Caco-2 (cell line): ENCODE measurements around the gene STEAP2. TPM values are rescaled to one million over a fixed set of nuclear protein-coding genes. Genes with fewer than 3 reads are reported as not detected.
"Not testable (repeated sequence)": the region's sequence is repeated elsewhere in the genome, so short reads cannot be mapped to it uniquely, and the experiment has no call there.

ENCODE experiments used
- BruUV-seq: library from RNA; stranded (reverse); fragments of 400-500 nt; replicated peaks from 2 replicates; lab custom pipeline; 2021; lab: Mats Ljungman, UMichigan
- CTCF ChIA-PET: fragments of 300-600 bp; sonication (Branson Sonifier 250); formaldehyde crosslinking; loops from one replicate; lab custom pipeline; 2022; ENCODE audit warnings: antibody characterized with exemption; lab: Charles Lee
- POLR2A ChIA-PET: fragments of 300-600 bp; sonication (Branson Sonifier 250); formaldehyde crosslinking; loops from one replicate; lab custom pipeline; 2022; ENCODE audit warnings: antibody characterized with exemption; lab: Charles Lee
- DNase-seq, 2 experiments: peaks; one replicate each; pipeline versions ENCODE4 v3.0.0 to v3.0.0-alpha.2; 2020 to 2022
- H3K27me3 ChIP-seq: replicated peaks from 2 replicates; pipeline ENCODE4 v1.6.0; 2011; ENCODE audit warnings: low read length; ENCODE audit not compliant: control insufficient read depth, insufficient read depth
- H3K36me3 ChIP-seq: 2 replicates; pipeline ENCODE4 v1.5.1; 2011; ENCODE audit warnings: low read length; ENCODE audit not compliant: control insufficient read depth, insufficient read depth
- H3K4me1 ChIP-seq: fragments of 250-450 bp; sonication (Bioruptor Pico); 2 replicates; pipeline ENCODE4 v1.5.1; 2020; ENCODE audit warnings: mild to moderate bottlenecking
- H3K4me3 ChIP-seq: 2 replicates; pipeline ENCODE4 v1.5.1; 2011; ENCODE audit warnings: low read depth, mild to moderate bottlenecking, control low read depth, low read length
- H3K9me3 ChIP-seq: fragments of 250-450 bp; sonication (Bioruptor Pico); 2 replicates; pipeline ENCODE4 v1.5.1; 2020; ENCODE audit warnings: mild to moderate bottlenecking, moderate library complexity
- H3K27ac Mint-ChIP-seq: one replicate; pipeline ENCODE4 v1.8.0; 2022; ENCODE audit warnings: mixed read lengths; ENCODE audit not compliant: unreplicated experiment
- H3K27me3 Mint-ChIP-seq: one replicate; pipeline ENCODE4 v1.8.0; 2022; ENCODE audit warnings: mixed read lengths; ENCODE audit not compliant: insufficient read depth, unreplicated experiment
- H3K36me3 Mint-ChIP-seq: one replicate; pipeline ENCODE4 v1.8.0; 2022; ENCODE audit warnings: mild to moderate bottlenecking, mixed read lengths; ENCODE audit not compliant: insufficient read depth, unreplicated experiment
- H3K4me1 Mint-ChIP-seq: one replicate; pipeline ENCODE4 v1.8.0; 2022; ENCODE audit warnings: low read depth, mixed read lengths; ENCODE audit not compliant: unreplicated experiment
- H3K4me3 Mint-ChIP-seq: one replicate; pipeline ENCODE4 v1.8.0; 2022; ENCODE audit warnings: mild to moderate bottlenecking, moderate library complexity, mixed read lengths; ENCODE audit not compliant: unreplicated experiment
- H3K9me3 Mint-ChIP-seq: one replicate; pipeline ENCODE4 v1.8.0; 2022; ENCODE audit warnings: mixed read lengths; ENCODE audit not compliant: unreplicated experiment
- CTCF ChIP-seq, 2 experiments: fragments of 200-600 bp in 1 of 2; IDR thresholded peaks; 1 replicate in 1 of 2; 2 replicates in 1 of 2; pipeline versions ENCODE4 v1.5.1 to v1.8.0; 2011 to 2022; ENCODE audit warnings: antibody characterized with exemption in 1 of 2, control low read depth in 1 of 2, inconsistent platforms in 1 of 2, low read depth in 1 of 2, low read length in 1 of 2, mild to moderate bottlenecking in 1 of 2, moderate library complexity in 1 of 2; ENCODE audit not compliant: insufficient read depth in 1 of 2, severe bottlenecking in 1 of 2, unreplicated experiment in 1 of 2
- intact Hi-C: fragments of 100-400 bp; cut with micrococcal nuclease; formaldehyde crosslinking; loops from one replicate; pipeline ENCODE4 v1.10.0; 2022; ENCODE audit not compliant: unreplicated experiment
- total RNA-seq: library from RNA; stranded (reverse); gene quantifications from 2 replicates; pipeline ENCODE4 v1.2.3, GENCODE V29; 2022

Gene STEAP2
- total RNA-seq, 1 experiment from 2014 or later, result 13.5 TPM

- Mint-ChIP-seq H3K36me3 (peaks cover 5% of the 10 kb centered on the region), H3K4me1 (no peaks in the 10 kb centered on the region), H3K4me3 (no peak overlapping the region), H3K9me3 (no peaks in the 10 kb centered on the region), H3K27ac (no peak overlapping the region), H3K27me3 (no peaks in the 10 kb centered on the region)
- H3K36me3 ChIP-seq, result no peaks in the 10 kb centered on the region
- H3K4me1 ChIP-seq, result peaks cover 16% of the 10 kb centered on the region
- ChIA-PET CTCF (no interaction called here), POLR2A (no interaction called here)
- H3K4me3 ChIP-seq, result no peak overlapping the region
- no peak for TF ChIP-seq CTCF (IDR thresholded peaks at IDR 0.05; ENCODE audit: insufficient read depth in 1 of 2, low read depth in 1 of 2, low read length in 1 of 2, severe bottlenecking in 1 of 2, unreplicated experiment in 1 of 2)
- H3K27me3 ChIP-seq, result no peaks in the 10 kb centered on the region
- no TSS peak for BruUV-seq
- DNase-seq, result no peak
- no peaks in the 10 kb centered on the region for H3K9me3 ChIP-seq
- intact Hi-C loops, result no loop called here
Measured at GRCh38 chr7:90248706-90249105, 37.2 kb downstream of the STEAP2 start.

- Mint-ChIP-seq H3K36me3 (no peaks in the 10 kb centered on the region), H3K4me1 (no peaks in the 10 kb centered on the region), H3K27me3 (no peaks in the 10 kb centered on the region), H3K9me3 (no peaks in the 10 kb centered on the region), H3K4me3 (no peak overlapping the region), H3K27ac (no peak overlapping the region)
- no peak for TF ChIP-seq CTCF (IDR thresholded peaks at IDR 0.05; ENCODE audit: insufficient read depth in 1 of 2, low read depth in 1 of 2, low read length in 1 of 2, severe bottlenecking in 1 of 2, unreplicated experiment in 1 of 2)
- Histone ChIP-seq H3K4me3 (no peak overlapping the region), H3K4me1 (peaks cover 6% of the 10 kb centered on the region; the same call in 1 of the 2 replicates), H3K27me3 (no peaks in the 10 kb centered on the region), H3K9me3 (no peaks in the 10 kb centered on the region), H3K36me3 (no peaks in the 10 kb centered on the region)
- ChIA-PET CTCF (no interaction called here), POLR2A (no interaction called here)
- BruUV-seq, result no TSS peak
- DNase-seq, result no peak
- intact Hi-C loops, result no loop called here
Measured at GRCh38 chr7:90250601-90251303, 39.2 kb downstream of the STEAP2 start.

GRCh38 chr7:90251304-90251635, 39.7 kb downstream of the STEAP2 start:
- no peaks in the 10 kb centered on the region for H3K36me3 ChIP-seq
- H3K27me3 ChIP-seq, result no peaks in the 10 kb centered on the region
- H3K4me3 Mint-ChIP-seq, result no peak overlapping the region
- H3K27me3 Mint-ChIP-seq, result no peaks in the 10 kb centered on the region
- DNase-seq, result no peak
- no peaks in the 10 kb centered on the region for H3K36me3 Mint-ChIP-seq
- H3K27ac Mint-ChIP-seq, result no peak overlapping the region
- intact Hi-C loops, result no loop called here
- no peaks in the 10 kb centered on the region for H3K9me3 Mint-ChIP-seq
- H3K4me3 ChIP-seq, result no peak overlapping the region
- CTCF ChIA-PET, result no interaction called here
- POLR2A ChIA-PET, result no interaction called here
- no peaks in the 10 kb centered on the region for H3K4me1 Mint-ChIP-seq
- H3K4me1 ChIP-seq, result peaks cover 1% of the 10 kb centered on the region; the same call in 1 of the 2 replicates
- TF ChIP-seq CTCF (IDR thresholded peaks at IDR 0.05; ENCODE audit: insufficient read depth in 1 of 2, low read depth in 1 of 2, low read length in 1 of 2, severe bottlenecking in 1 of 2, unreplicated experiment in 1 of 2), result no peak
- H3K9me3 ChIP-seq, result no peaks in the 10 kb centered on the region
- no TSS peak for BruUV-seq

- H3K27ac Mint-ChIP-seq, H3K27me3 Mint-ChIP-seq, H3K4me3 Mint-ChIP-seq, H3K4me1 Mint-ChIP-seq, H3K36me3 Mint-ChIP-seq, intact Hi-C loops, H3K27me3 ChIP-seq, DNase-seq, POLR2A ChIA-PET, H3K4me1 ChIP-seq, H3K4me3 ChIP-seq, BruUV-seq, H3K9me3 Mint-ChIP-seq, H3K36me3 ChIP-seq, H3K9me3 ChIP-seq, CTCF ChIA-PET: not testable (repeated sequence)
Measured at GRCh38 chr7:90256011-90256410, 44.5 kb downstream of the STEAP2 start.
